Endodermal cell (in vitro differentiated cells): ENCODE results near the gene UTP4. TPM values are rescaled to one million over a fixed set of nuclear protein-coding genes. Genes with fewer than 3 reads are reported as not detected.

ENCODE experiments used
- DNase-seq: peaks from one replicate; pipeline ENCODE4 v3.0.0-alpha.2; 2017
- H3K27ac ChIP-seq: 2 replicates; pipeline ENCODE4 v1.5.1; 2013; ENCODE audit warnings: mild to moderate bottlenecking, low read depth, low read length, moderate library complexity
- H3K27me3 ChIP-seq: 2 replicates; pipeline ENCODE4 v1.6.1; 2013; ENCODE audit warnings: mild to moderate bottlenecking, low read length, moderate library complexity; ENCODE audit not compliant: insufficient read depth, control insufficient read depth, poor library complexity, severe bottlenecking
- H3K36me3 ChIP-seq: 2 replicates; pipeline ENCODE4 v1.7.0; 2013; ENCODE audit warnings: mild to moderate bottlenecking, low read length, moderate library complexity; ENCODE audit not compliant: control insufficient read depth, insufficient read depth
- H3K4me1 ChIP-seq: one replicate; pipeline ENCODE4 v1.7.0; 2013; ENCODE audit warnings: low read length; ENCODE audit not compliant: control insufficient read depth, insufficient read depth
- H3K4me3 ChIP-seq: 2 replicates; pipeline ENCODE4 v1.5.1; 2013; ENCODE audit warnings: mild to moderate bottlenecking, low read length, moderate library complexity
- H3K9ac ChIP-seq: 2 replicates; pipeline ENCODE4 v1.6.1; 2013; ENCODE audit warnings: mild to moderate bottlenecking, low read length, moderate library complexity; ENCODE audit not compliant: poor library complexity, severe bottlenecking; ENCODE audit errors: extremely low read depth
- H3K9me3 ChIP-seq: 2 replicates; pipeline ENCODE4 v1.6.1; 2013; ENCODE audit warnings: mild to moderate bottlenecking, low read length, moderate library complexity; ENCODE audit not compliant: control insufficient read depth
- H3K27ac Mint-ChIP-seq: 2 replicates; pipeline ENCODE4 v1.8.0; 2020; ENCODE audit warnings: mixed read lengths
- H3K27me3 Mint-ChIP-seq: 2 replicates; pipeline ENCODE4 v1.8.0; 2021; ENCODE audit warnings: mild to moderate bottlenecking, mixed read lengths; ENCODE audit not compliant: insufficient read depth
- H3K36me3 Mint-ChIP-seq: 2 replicates; pipeline ENCODE4 v1.8.0; 2020; ENCODE audit warnings: low read depth, mixed read lengths
- H3K4me1 Mint-ChIP-seq: 2 replicates; pipeline ENCODE4 v1.8.0; 2020; ENCODE audit warnings: mixed read lengths
- H3K4me3 Mint-ChIP-seq: 2 replicates; pipeline ENCODE4 v1.8.0; 2020; ENCODE audit warnings: mild to moderate bottlenecking, moderate library complexity, mixed read lengths
- H3K9me3 Mint-ChIP-seq: 2 replicates; pipeline ENCODE4 v1.8.0; 2020; ENCODE audit warnings: mild to moderate bottlenecking, mixed read lengths
- WGBS, 2 experiments: methylation state at CpG; one replicate each; pipeline versions ENCODE4 v1.1.5 to v1.1.7; 2013; ENCODE audit warnings: missing lambda C conversion rate in 2 of 2, mixed read lengths in 1 of 2; ENCODE audit not compliant: insufficient coverage in 1 of 2, insufficient read length in 1 of 2; 5-methylcytosine and 5-hydroxymethylcytosine counted together
- total RNA-seq, 2 donors: library from RNA; stranded (reverse); fragmentation: NEBNext Ultra II Directional in 1 of 2; extraction: Animal tissue kit (Norgen Biotek cat#: 25700) in 1 of 2; gene quantifications; 2 replicates in 1 of 2; 3 replicates in 1 of 2; pipeline ENCODE4 v1.2.1, GENCODE V29; 2021
- TF ChIP-seq, protein P1 (sequence below): fragments of 200-600 bp; sonication (generic); conservative IDR thresholded peaks from 2 replicates; pipeline ENCODE4 v1.5.0; 2021; ENCODE audit warnings: antibody characterized with exemption, mild to moderate bottlenecking

UTP4 gene
- total RNA-seq, 2 donors from 2014 or later, result 44.1 to 45.3 TPM

DNA sequence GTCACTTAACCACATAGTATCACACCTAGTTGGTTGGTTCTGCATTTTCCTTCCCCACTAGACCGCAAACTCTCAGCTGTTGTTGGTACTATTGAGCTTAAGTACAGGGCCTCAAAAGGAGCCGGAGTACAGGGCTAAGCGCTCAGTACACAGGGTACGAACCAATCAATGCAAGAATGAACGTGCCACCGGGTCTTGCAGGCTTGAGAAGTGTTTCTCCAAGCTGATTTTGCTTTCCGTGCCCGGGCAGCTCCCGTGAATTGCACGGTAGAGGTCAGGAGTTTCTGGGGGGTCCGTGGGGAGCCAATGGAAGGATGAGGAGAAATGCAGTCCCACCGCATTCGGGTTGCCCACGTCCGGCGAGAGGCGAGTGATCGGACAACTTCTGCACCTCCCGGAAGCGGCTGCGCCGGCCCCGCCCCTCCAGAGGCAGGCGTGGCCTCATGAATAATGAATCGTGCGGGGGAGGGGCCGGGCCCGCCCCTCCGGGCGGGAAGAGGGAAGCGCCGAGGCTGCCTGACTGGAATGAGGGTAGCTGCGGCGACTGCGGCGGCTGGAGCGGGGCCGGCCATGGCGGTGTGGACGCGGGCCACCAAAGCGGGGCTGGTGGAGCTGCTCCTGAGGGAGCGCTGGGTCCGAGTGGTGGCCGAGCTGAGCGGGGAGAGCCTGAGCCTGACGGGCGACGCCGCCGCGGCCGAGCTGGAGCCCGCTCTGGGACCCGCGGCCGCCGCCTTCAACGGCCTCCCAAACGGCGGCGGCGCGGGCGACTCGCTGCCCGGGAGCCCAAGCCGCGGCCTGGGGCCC, 54.4 kb downstream of the UTP4 start, which contains the start of gene SNTB2:
Gene SNTB2 (plus strand): TSS at position 523 of the 804 bp plus-strand sequence. CDS start 3 bp downstream, at position 526.
- Mint-ChIP-seq H3K36me3 (peaks cover 5% of the 10 kb centered on the region), H3K4me3 (peak within 1 kb of the TSS; percentile 81), H3K4me1 (peaks cover 15% of the 10 kb centered on the region), H3K9me3 (no peaks in the 10 kb centered on the region), H3K27me3 (no peaks in the 10 kb centered on the region), H3K27ac (peak within 1 kb of the TSS; percentile 97)
- Histone ChIP-seq H3K27ac (peak within 1 kb of the TSS; percentile 71), H3K27me3 (no peaks in the 10 kb centered on the region), H3K36me3 (no peaks in the 10 kb centered on the region), H3K9me3 (no peaks in the 10 kb centered on the region), H3K9ac (peak within 1 kb of the TSS; percentile 60), H3K4me3 (peak within 1 kb of the TSS; percentile 89), H3K4me1 (peaks cover 2% of the 10 kb centered on the region)
- DNase-seq, result peak; percentile 97
- TF ChIP-seq, protein P1, sequence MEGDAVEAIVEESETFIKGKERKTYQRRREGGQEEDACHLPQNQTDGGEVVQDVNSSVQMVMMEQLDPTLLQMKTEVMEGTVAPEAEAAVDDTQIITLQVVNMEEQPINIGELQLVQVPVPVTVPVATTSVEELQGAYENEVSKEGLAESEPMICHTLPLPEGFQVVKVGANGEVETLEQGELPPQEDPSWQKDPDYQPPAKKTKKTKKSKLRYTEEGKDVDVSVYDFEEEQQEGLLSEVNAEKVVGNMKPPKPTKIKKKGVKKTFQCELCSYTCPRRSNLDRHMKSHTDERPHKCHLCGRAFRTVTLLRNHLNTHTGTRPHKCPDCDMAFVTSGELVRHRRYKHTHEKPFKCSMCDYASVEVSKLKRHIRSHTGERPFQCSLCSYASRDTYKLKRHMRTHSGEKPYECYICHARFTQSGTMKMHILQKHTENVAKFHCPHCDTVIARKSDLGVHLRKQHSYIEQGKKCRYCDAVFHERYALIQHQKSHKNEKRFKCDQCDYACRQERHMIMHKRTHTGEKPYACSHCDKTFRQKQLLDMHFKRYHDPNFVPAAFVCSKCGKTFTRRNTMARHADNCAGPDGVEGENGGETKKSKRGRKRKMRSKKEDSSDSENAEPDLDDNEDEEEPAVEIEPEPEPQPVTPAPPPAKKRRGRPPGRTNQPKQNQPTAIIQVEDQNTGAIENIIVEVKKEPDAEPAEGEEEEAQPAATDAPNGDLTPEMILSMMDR, result no peak
- WGBS, 2 experiments, result 4 to 14% methylated on average over 19 to 69 of the region's 69 CpGs

DNA sequence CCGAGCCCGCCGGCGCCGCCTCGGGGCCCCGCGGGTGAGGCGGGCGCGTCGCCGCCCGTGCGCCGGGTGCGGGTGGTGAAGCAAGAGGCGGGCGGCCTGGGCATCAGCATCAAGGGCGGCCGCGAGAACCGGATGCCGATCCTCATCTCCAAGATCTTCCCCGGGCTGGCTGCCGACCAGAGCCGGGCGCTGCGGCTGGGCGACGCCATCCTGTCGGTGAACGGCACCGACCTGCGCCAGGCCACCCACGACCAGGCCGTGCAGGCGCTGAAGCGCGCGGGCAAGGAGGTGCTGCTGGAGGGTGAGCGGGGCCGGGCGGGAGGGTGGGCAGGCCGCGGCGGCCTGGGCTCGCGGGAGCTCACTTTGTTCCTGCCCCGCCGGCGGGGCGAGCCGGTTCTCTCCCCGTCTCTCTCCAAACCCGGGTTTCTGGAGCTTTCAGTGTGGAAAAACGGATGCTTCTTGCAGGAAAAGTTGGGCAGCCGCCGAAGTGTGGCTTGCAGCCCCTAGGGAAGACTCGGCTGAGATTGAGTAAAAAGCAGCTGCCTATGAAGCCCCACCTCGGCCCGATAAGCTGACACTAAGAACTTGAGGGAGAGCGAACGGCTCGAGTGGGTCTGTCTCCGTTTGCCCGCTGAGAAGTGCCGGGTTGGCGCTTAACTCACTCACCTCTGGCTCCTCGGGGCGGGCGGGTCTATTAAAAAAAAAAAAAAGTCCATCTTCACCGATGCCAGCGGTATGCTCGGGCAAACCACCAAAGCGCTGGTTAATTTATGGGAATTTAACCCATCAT, 55.2 kb downstream of the UTP4 start:
- peak overlapping the region; percentile 81 for H3K4me3 Mint-ChIP-seq
- H3K27ac Mint-ChIP-seq, result peak overlapping the region; percentile 89
- 0 to 1% methylated on average over 22 to 76 of the region's 76 CpGs for WGBS, 2 experiments
- Histone ChIP-seq H3K36me3 (no peaks in the 10 kb centered on the region), H3K9me3 (no peaks in the 10 kb centered on the region), H3K27ac (peak overlapping the region; percentile 71), H3K4me3 (peak overlapping the region; percentile 89), H3K4me1 (peaks cover 2% of the 10 kb centered on the region), H3K27me3 (no peaks in the 10 kb centered on the region), H3K9ac (peak overlapping the region; percentile 60)
- TF ChIP-seq, protein P1, result no peak
- H3K27me3 Mint-ChIP-seq, result no peaks in the 10 kb centered on the region
- peaks cover 5% of the 10 kb centered on the region for H3K36me3 Mint-ChIP-seq
- DNase-seq, result peak; percentile 81
- H3K9me3 Mint-ChIP-seq, result no peaks in the 10 kb centered on the region
- H3K4me1 Mint-ChIP-seq, result peaks cover 17% of the 10 kb centered on the region

DNA sequence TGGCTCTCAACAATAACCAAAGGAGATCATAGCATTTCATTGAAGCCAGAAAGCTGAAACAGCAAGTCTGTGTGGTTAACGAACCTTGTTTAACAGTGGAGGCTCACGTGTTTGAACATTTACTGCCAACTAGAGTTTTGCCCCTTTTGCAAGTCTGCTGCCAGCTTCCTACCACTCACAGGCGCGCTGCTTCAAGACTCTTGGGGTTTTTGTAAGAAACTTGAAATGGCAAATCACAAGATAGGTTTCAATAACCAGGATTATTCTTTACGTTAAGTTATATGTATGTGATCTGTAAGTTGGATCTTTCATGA, 55.7 kb downstream of the UTP4 start:
- no peaks in the 10 kb centered on the region for H3K27me3 Mint-ChIP-seq
- H3K36me3 Mint-ChIP-seq, result peaks cover 5% of the 10 kb centered on the region
- TF ChIP-seq, protein P1, result no peak
- Histone ChIP-seq H3K9me3 (no peaks in the 10 kb centered on the region), H3K4me1 (peaks cover 2% of the 10 kb centered on the region), H3K36me3 (no peaks in the 10 kb centered on the region), H3K9ac (peak overlapping the region; percentile 60), H3K4me3 (peak overlapping the region; percentile 89), H3K27ac (no peak overlapping the region), H3K27me3 (no peaks in the 10 kb centered on the region)
- H3K27ac Mint-ChIP-seq, result peak overlapping the region; percentile 89
- H3K4me3 Mint-ChIP-seq, result peak overlapping the region; percentile 81
- no peaks in the 10 kb centered on the region for H3K9me3 Mint-ChIP-seq
- H3K4me1 Mint-ChIP-seq, result peaks cover 17% of the 10 kb centered on the region
- WGBS, 2 experiments, result 0 to 13% methylated on average over 2 to 5 of the region's 5 CpGs
- DNase-seq, result no peak
